Measurements from ENCODE around the gene CEP295NL. TPM values are rescaled to one million over a fixed set of nuclear protein-coding genes. Genes with fewer than 3 reads are reported as not detected.
"Not testable (repeated sequence)": the region's sequence is repeated elsewhere in the genome, so short reads cannot be mapped to it uniquely, and the experiment has no call there.

CEP295NL gene
- total and polyA plus RNA-seq, 10 donors = 0.03 to 19.3 (median 9.0) TPM

DNA sequence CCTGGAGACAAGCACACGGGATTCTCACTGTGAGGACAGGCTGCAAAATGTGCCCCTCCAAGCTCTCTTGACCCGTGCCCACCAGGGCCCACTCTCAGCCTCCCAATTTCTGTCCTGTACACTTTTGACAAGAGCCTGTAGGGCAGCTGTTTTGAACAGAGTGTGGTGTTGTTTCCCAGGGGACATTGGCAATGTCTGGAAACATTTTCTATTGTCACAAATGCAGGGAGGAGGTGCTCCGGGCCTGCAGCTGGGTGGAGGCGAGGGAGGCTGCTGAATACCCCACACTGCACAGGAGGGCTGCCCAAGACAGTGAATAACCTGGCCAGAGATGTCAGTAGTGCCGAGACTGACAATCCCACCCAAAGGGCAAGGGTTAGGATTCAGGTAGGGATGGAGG lies 10.5 kb downstream of the CEP295NL start:
- TF ChIP-seq CTCF (IDR thresholded peaks at IDR 0.05 in 8 of 11, conservative IDR thresholded peaks at IDR 0.05 in 3 of 11) (no peak), POLR2AphosphoS5 (IDR thresholded peaks at IDR 0.05) (no peak), POLR2A (IDR thresholded peaks at IDR 0.05) (no peak)
- no peaks in the 10 kb centered on the region for H3K9me3 ChIP-seq
- 60 to 81% (median 69%) methylated on average over 4 to 5 of the region's 5 CpGs for WGBS, 5 donors
- no peaks in the 10 kb centered on the region for H3K27me3 ChIP-seq (replicated peaks in 1 of 7)
- DNase-seq = no peak
- intact Hi-C loops (cut with DNase I; ENCODE audit: low total_unique reads) = no loop called here
- H3K27ac ChIP-seq = peak overlapping the region in 7 of 8 donors; percentile 76 to 95 (median 90)
- H3K4me1 ChIP-seq = peaks cover 24 to 100% (median 86%) of the 10 kb centered on the region in 6 donors
- peak overlapping the region in 1 of 8 donors; percentile 53 for H3K4me3 ChIP-seq
- H3K36me3 ChIP-seq = peaks cover 0 to 23% (median 0%) of the 10 kb centered on the region in 6 donors

GRCh38 chr17:78892062-78892456 lies 10.9 kb downstream of the CEP295NL start:
- H3K4me1 ChIP-seq = peaks cover 22 to 100% (median 85%) of the 10 kb centered on the region in 6 donors
- DNase-seq = no peak
- H3K36me3 ChIP-seq = peaks cover 0 to 21% (median 0%) of the 10 kb centered on the region in 6 donors
- WGBS, 5 donors = 80 to 90% (median 86%) methylated on average over 11 to 14 of the region's 14 CpGs
- H3K27ac ChIP-seq = peak overlapping the region in 7 of 8 donors; percentile 76 to 95 (median 90)
- H3K4me3 ChIP-seq = peak overlapping the region in 1 of 8 donors; percentile 53
- H3K9me3 ChIP-seq = no peaks in the 10 kb centered on the region
- TF ChIP-seq POLR2A (IDR thresholded peaks at IDR 0.05) (no peak), CTCF (IDR thresholded peaks at IDR 0.05 in 8 of 11, conservative IDR thresholded peaks at IDR 0.05 in 3 of 11) (no peak), POLR2AphosphoS5 (IDR thresholded peaks at IDR 0.05) (peak in 1 of 3 donors; percentile 18)
- H3K27me3 ChIP-seq (replicated peaks in 1 of 7) = no peaks in the 10 kb centered on the region
- intact Hi-C loops (cut with DNase I; ENCODE audit: low total_unique reads) = no loop called here

DNA sequence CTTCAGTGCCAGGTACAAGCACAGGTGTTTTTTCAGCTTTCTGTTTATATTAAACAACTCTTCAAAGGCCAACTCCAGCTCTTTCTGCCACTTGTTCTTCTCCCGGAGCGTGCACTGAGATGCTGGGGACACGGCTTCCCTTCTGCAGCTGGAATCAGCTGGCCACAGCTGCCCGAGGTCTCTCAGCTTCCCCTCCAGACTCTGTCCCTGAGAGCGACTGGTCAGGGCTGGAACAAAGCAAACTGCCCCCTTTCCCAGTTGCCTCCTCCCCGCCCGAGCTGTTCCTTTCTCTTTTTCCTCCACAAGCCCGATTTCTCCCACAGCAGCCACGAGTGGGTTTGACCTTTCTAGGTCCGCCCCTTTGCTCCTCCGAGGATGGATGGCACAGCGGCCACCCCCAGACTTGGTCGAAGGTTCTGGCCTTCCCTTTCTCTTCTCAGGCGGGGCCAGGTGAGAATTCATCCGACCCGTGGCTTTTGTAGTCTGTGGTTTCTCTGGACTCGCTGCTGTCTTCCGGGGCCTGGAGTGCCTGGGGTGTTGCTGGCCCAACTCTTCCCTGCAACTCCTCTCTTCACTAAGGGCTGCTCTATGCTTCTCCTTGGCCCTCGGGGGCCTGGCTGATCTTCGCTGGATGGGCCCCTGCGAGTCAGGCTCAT lies 11.5 kb downstream of the CEP295NL start:
- peak overlapping the region; percentile 76 to 95 (median 89) for H3K27ac ChIP-seq
- H3K36me3 ChIP-seq = peaks cover 0 to 21% (median 0%) of the 10 kb centered on the region in 6 donors
- TF ChIP-seq POLR2AphosphoS5 (IDR thresholded peaks at IDR 0.05) (peak in 1 of 3 donors; percentile 2), POLR2A (IDR thresholded peaks at IDR 0.05) (no peak)
- peak overlapping the region in 1 of 8 donors; percentile 53 for H3K4me3 ChIP-seq
- no peaks in the 10 kb centered on the region for H3K27me3 ChIP-seq (replicated peaks in 1 of 7)
- WGBS, 5 donors = 63 to 75% (median 65%) methylated on average over 21 of the region's 21 CpGs
- intact Hi-C loops (cut with DNase I; ENCODE audit: low total_unique reads) = no loop called here
- peaks cover 17 to 100% (median 83%) of the 10 kb centered on the region in 6 donors for H3K4me1 ChIP-seq
- no peaks in the 10 kb centered on the region for H3K9me3 ChIP-seq
- no peak for DNase-seq

DNA sequence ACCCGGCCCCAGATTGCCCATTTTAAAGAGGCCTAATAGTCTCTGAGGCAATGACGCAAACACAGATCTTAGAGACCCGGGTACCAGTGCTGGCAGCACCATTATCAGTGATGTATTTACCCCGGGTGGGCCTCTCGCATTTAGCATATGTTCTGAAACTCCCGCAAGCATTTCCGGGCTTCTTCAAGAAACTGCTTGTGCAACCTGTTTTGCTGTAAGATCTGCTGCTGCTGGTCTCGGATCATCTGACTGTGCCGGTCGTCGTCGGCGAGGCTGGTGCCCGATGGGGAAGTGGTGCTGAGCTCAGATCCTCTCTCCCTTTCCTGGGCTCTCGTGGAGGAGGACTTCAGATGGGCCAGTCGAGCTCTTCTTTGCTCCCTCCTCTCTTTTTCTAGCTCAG lies 12.5 kb downstream of the CEP295NL start:
- Histone ChIP-seq H3K27ac (peak overlapping the region; percentile 76 to 95 (median 89)), H3K9me3 (no peaks in the 10 kb centered on the region), H3K4me1 (peaks cover 17 to 100% (median 83%) of the 10 kb centered on the region in 6 donors), H3K36me3 (peaks cover 0 to 19% (median 0%) of the 10 kb centered on the region in 6 donors), H3K27me3 (replicated peaks in 1 of 7) (no peaks in the 10 kb centered on the region), H3K4me3 (peak overlapping the region in 2 of 8 donors; percentile 3 to 53)
- intact Hi-C loops (cut with DNase I; ENCODE audit: low total_unique reads) = no loop called here
- TF ChIP-seq POLR2A (IDR thresholded peaks at IDR 0.05) (no peak), POLR2AphosphoS5 (IDR thresholded peaks at IDR 0.05) (peak; percentile 75 to 94 (median 89)), CTCF (IDR thresholded peaks at IDR 0.05 in 8 of 11, conservative IDR thresholded peaks at IDR 0.05 in 3 of 11) (no peak)
- 28 to 49% (median 43%) methylated on average over 8 to 16 of the region's 16 CpGs for WGBS, 5 donors
- peak; percentile 94 for DNase-seq

DNA sequence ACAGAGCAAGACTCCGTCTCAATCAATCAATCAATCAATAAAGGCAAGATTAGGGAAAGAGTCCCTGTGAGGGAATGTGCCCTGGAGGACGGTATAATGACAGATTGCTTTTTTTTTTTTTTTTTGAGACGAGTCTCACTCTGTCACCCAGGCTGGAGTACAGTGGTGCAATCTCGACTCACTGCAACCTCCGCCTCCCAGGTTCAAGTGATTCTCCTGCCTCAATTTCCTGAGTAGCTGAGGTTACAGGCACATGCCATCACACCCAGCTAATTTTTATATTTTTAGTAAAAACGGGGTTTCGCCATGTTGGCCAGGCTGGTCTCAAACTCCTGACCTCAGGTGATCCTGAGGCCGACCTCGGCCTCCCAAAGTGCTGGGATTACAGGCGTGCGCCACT lies 12.9 kb downstream of the CEP295NL start:
- Histone ChIP-seq H3K4me3 (peak overlapping the region in 3 of 8 donors; percentile 3 to 53 (median 8)), H3K27ac (peak overlapping the region; percentile 76 to 95 (median 89)), H3K36me3 (peaks cover 0 to 19% (median 0%) of the 10 kb centered on the region in 6 donors), H3K4me1 (peaks cover 17 to 100% (median 84%) of the 10 kb centered on the region in 6 donors)
- 37 to 72% (median 62%) methylated on average over 11 of the region's 11 CpGs for WGBS, 5 donors
- H3K27me3 ChIP-seq (replicated peaks in 1 of 7); DNase-seq; H3K9me3 ChIP-seq; intact Hi-C loops (cut with DNase I; ENCODE audit: low total_unique reads): not testable (repeated sequence)

Data from spleen (tissue), 11 donors.